CD4-positive, alpha-beta T cell treated with Interleukin-4 for 4 hours (primary cell): ENCODE measurements around the gene CFAP54.

Source experiments
- DNase-seq: peaks from one replicate; pipeline ENCODE4 v3.0.0-alpha.2; 2020

Gene CFAP54

DNA sequence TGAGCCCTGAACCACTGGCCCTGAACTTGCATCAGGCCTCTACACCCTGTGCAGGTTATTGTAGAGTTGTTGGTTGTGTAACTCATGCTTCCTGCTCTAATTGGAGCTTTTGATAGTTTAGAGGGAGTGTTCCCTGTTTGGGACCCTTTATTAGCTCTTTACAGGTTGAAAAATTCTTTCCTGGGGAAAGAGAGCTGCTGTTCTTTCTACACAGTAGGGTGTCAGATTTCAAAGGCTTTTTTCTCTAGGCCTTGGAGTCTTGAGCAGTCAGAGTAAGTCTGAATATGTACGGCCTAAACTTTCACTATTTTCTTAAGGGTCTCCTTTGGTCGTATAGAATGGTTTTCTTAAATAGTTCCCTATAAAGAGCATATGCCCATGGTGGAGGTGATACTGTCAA is 356.9 kb downstream of the CFAP54 start:
- DNase-seq, result no peak

DNA sequence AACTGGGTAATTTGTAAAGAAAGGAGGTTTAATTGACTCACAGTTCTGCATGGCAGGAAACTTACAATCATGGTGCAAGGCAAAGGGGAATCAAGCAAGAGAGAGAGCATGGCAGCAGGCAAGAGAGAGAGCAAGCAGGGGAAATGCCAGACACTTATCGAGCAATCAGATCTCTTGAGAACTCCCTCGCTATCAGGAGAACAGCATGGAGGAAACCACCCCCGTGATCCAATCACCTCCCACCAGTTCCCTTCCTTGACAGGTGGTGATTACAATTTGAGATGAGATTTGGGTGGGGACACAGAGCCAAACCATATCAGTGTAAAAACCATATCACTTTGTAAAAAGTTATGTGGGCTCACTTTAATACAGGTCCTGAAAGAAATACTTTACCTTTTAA is 361.3 kb downstream of the CFAP54 start:
- DNase-seq, result no peak

DNA sequence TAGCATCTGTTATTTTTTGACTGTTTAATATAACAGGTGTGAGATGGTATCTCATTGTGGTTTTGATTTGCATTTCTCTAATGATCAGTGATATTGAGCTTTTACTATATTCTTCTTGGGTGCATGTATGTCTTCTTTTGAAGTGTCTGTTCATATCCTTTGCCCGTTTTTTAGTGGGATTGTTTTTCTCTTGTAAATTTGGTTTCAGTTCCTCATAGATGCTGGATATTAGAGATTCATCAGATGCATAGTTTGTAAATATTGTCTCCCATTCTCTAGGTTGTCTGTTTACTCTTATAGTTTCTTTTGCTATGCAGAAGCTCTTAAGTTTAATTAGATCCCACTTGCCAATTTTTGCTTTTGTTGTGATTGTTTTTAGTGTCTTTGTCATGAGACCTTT is 368.8 kb downstream of the CFAP54 start:
- DNase-seq, result no peak

DNA sequence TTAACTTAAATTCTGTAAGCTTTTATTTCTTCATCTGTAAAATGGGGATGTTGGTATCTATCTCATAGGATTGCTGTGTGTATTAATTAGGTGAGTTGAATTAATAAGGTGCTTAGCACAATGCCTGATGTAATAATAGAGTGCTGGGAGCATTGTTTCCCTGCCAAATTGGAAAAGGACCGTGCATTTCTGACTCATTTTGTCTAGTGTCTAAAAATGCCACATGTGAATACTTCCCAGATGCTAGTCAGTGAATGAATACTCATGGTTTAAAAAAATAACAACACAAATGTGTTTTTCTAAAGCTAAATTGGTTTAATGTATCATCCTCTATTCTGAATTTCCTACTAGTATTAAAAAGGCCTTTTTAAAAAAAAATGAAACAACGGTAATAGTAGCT is 372.3 kb downstream of the CFAP54 start:
- DNase-seq, result no peak

DNA sequence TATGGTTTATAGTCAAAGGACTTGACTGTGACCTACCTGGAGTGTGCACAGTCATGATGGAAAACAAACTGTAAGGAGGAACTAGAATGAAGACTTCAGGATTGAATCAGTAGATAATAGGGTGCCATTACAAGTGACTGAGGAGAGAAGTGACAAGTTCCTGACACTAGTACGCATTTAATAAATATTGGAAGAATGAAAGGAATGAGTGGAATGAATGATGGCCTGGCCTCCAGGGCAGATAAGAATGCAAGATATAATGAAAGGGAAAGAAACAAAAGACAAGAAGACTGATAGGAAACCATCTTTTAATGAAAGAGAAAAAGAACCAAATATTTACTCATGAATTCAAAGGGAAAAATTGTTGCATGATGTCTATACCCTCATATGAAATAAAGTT is 372.9 kb downstream of the CFAP54 start:
- DNase-seq, result no peak

DNA sequence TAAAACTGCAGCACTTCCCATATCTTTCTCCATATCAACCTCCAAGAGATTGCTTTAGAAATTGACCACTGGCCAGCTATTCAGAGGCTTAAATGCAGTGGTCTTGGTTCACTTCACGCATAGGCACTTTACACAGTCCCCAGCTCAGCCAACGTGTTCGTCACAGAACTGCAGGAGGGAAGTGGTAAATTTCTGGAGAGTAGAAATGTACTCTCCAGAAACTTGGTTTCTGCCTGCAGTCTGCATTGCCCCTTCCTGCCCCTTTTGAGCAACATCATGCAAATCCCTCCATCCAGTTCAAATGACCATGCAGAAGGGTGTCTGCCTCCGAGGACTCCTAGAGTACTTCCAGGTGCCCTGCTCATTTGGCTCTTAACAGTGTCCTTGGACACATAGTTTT is 375.0 kb downstream of the CFAP54 start:
- DNase-seq, result no peak

DNA sequence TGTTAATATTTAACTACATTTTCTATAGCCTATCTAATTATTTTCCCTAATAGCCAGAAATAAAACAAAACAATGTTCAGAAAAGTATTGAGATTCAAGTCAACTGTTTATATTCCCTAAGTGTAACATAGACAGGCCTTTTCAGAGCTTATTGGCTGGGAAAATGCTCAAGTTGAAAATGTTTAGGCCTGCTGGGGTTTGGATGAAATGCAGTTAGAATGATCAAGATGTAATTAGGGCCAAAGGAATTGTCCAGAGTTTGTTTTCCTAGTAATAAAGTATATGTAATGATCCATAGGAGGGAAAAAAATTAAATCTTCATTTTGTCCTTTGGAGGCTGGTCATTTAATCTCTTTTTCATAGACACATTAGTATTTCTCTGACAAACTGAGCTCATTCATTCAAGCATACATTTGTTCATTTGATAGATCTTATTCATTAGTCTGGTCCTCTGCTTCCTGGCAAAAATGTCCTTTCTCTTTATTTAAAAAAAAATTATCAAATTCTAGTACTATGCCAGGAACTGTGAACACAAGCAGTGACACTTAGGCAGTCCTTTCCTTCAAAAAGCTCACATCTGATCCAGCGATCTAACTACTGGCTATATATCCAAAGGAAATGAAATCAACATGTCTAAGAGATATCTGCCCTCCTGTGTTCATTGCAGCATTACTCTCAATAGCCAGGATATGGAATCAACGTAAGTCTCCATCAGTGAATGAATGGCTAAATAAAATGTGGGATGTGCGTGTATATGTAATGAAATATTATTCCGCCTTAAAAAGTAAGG is 377.6 kb downstream of the CFAP54 start:
- DNase-seq, result no peak

DNA sequence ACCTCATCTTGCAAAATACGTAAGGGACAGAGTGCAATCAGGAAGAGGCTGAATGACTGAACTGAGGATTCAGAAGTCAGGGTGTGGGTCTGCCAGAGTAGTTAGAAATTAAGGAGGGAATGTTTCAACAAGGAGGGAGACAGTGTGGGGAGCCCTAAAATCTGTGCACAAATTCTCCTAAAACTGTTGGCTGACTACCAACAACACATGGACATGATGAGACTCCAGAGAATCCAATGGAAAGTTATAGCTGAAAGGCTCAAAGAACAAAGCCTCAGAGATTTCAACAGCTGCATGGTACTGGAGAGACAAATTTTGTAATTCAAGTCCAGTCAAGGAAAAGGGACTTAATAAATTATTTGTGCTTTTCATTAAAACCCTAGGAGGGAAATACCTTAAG is 381.6 kb downstream of the CFAP54 start:
- DNase-seq, result no peak

DNA sequence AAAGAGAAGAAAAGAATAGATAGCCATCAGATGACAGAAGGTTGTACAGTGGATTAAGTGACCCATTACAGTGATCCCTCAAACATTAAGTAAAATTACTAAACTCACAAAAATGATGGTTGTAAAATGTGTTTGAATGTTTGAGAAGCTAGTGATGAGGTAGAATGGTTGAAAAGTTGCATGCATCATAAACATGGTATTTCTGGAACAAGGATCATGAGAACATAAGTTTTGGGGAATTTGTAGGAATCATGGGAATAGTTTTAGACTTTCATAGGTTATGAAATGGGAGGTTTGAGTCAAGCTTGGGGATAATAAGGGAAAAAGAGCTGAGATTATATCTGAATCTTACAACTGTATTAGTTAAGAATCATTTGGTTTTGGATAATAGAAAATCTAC is 383.6 kb downstream of the CFAP54 start:
- no peak for DNase-seq

DNA sequence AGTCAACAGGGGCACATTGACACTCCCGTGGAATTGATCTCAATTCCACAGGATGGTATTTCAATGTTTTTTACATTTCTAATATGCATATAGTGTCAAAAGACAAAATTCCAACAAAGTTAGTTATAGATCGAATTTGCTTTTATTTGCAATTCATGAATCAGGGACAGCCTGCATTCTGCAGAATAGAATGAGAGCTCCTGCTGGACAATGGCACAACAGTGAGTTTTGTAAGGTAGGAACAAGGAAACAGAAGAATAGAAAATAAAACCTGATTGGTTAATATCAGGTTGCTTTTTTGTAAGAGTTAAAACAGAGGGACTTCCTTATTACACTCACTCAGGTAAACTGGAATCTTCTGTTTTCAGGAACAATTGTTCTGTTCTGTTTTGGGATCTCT is 384.8 kb downstream of the CFAP54 start:
- no peak for DNase-seq

DNA sequence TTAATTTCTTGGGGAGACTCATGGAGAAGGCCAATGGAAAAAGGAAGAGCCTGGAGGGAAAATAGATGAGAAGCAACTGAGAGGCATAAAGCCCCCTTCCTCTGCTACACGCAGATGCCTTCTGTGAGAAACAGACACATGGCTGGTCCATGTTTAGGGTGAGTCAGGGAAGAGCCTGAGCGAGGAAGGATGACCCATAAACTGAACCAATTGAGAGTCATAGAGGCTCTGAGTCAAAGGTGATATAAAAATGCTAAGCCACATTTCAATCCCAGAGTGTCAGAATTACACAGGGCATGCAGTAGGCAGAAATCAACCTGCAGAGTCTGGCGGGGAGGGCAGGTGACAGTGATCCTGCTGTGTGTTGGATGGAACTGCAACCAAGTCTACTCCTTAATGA is 387.6 kb downstream of the CFAP54 start:
- DNase-seq, result no peak

DNA sequence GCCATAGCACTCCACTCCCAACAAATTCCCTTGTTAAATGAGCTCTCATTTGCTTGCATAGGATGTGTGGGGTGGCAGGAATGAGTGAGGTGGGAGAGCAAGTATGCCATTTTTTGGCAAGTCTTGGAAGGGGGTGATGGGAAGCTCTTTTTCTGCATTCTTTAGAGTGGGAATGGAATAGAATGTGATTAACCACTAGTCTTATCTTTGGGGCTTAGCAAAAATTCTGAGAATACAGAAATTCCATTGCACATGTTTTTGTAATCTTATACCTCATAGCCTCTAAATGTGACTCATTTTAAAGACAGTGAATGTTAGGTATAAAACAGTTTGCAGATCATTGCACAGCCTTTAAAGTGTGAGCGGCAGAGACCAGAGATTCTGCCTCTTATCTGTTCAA is 389.3 kb downstream of the CFAP54 start:
- no peak for DNase-seq

DNA sequence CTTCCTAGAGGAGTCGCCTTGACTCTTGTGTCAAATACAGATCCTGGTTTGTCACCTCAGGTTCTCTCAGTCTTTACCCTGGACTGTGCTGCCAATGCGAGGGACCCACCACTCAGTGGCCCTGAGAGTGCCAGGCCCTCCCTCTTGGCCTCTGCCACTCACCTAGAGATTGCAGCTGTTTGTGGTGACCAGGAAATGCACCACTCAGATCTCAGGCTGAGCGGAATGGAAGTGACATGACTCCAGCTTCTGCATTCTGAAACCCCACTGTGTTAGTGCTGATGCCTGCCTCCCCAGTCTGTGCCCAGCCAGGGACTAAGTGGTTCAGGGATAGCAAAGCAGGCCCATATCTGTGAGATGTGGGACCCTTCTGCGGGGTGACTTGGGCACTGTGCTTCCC is 389.9 kb downstream of the CFAP54 start:
- no peak for DNase-seq

DNA sequence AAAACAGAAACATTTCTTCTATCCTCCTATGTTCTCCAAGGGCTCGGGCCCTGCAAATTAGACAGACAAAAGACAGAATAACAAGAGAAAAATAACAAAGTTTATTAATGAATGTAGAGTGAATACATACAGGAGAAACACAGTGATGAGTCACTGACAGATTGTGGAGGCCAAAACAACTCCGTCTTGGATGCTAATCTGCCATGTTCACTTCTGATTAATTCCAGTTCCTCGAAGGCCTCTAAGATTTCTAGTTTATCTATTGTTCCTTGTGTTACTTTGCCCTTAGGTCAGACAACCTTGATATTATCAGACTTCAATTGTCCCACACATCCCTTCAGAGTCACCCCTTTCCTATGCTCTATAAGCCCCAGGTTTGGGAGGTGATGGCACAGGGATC is 390.8 kb downstream of the CFAP54 start:
- no peak for DNase-seq

DNA sequence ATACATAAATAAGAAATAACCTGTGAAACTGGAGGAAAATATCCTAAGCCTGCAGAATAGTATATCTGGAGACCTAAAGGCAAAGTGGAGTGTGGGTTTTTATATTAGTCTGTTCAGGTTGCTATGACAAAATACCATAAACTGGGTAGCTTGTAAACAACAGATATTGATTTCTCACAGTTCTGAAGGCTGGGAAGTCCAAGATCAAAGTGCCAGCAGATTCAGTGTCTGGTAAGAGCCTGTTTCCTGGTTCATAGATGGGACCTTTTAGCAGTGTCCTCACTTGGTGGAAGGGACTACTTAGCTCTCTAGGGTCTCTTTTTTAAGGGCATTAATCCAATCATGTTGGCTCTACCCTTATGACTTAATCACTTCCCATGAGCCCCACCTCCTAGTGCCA is 392.2 kb downstream of the CFAP54 start:
- DNase-seq, result no peak

DNA sequence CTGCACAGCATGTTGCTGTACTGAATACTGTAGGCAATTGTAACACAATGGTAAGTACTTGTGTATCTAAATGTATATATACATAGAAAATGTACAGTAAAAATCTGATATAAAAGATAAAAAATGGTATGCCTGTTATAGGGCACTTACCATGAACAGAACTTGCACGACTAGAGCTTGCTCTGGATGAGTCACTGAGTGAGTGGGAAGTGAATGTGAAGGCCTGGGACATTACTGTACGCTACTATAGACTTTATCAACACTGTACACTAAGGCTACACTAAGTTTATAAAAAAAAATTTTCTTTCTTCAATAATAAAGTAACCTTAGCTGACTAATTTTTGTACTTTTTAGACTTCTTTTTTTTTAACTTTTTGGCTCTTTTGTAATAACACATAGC is 393.5 kb downstream of the CFAP54 start:
- DNase-seq, result no peak

DNA sequence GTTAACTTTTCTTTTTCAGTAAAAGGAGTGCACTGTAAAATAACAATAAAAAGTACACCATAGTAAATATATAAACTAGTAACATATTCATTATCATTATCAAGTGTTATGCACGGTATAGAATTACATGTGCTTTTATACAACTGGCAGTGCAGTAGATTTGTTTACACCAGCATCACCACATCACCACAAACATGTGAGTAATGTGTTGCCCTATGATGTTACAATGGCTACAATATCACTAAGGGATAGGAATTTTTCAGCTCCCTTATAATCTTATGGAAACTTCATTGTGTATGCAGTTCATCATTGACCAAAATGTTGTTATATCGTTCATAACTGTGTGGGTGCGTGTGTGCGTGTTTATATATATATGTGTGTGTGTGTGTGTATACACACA is 394.2 kb downstream of the CFAP54 start:
- no peak for DNase-seq

DNA sequence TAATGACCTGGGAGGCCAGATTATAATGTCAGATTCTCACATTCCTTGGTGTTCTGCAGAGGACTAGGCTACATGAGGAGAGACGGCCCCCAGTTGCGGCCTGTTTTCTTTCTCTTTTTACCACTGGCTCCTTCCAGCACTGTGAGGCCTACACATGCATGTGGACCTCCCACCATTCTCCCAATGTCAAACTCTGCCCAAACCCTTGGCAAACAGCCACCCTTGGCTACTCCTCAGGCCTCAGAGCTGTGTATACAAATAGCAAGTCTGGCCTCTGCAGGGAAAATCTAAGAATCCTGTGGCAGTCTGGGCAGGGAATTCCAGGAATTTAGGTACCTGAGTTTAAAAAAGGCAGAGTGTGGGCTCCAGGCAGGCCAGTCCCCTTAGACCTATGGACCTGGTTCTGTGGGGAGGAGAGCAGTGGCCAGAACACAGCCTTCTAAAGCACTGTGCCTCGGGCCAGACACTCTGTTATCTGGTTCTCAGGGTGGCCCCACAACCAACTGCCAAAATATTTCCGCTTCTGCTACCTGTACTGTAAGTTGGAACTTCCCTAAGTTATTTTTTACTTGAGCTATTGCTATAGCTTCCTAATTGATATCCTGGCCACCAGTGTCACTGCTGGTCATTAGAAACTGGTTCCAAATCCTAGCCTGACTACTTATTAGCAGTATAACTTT is 397.8 kb downstream of the CFAP54 start:
- DNase-seq, result no peak

DNA sequence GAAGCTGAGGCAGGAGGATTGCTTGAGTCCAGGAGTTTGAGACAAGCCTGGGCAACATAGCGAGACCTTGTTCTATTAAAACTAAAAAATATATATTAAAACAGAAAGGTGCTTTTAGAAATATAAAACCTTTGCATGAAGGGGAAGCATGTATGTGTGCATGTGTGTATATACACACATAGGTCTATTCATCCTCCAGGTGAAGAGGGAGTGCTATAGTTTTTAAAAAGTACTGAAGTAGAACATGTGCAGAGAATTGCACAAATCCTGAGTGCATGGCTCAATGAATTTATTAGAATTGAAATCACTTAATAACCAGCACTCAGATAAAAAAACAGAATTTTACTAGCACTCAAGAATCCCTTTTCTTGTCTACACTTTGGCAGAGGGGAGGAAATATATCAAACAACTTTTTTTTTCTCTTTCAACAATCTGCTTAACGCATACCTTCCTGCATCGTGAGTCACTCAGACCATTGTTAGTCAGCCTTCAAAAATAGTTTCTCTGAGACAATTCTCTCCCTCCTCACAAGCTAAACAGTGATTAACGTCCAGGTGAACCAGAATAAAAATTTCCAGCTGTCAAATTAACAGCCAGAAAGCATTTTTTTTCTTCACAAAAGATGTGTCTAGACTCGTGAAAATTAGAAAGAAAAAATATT is 400.0 kb downstream of the CFAP54 start:
- no peak for DNase-seq

DNA sequence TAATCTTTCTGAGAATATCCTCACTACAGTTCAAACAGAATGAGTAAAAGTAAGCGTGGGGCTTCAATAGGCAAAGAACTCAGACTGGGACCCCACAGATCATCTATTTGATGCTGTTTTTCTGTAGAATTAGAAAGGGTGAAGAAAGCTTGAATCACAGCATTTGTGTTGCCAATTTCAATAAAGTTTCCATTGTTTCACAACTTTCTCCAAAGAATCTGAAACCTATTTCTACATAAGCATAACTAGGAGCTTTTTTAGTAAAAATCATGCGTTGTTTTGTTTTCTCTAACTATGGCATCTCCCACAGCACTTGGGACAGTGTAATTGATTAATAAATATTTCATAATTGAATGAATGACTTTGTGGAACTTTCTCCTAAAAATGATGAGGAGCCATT is 401.0 kb downstream of the CFAP54 start:
- no peak for DNase-seq

DNA sequence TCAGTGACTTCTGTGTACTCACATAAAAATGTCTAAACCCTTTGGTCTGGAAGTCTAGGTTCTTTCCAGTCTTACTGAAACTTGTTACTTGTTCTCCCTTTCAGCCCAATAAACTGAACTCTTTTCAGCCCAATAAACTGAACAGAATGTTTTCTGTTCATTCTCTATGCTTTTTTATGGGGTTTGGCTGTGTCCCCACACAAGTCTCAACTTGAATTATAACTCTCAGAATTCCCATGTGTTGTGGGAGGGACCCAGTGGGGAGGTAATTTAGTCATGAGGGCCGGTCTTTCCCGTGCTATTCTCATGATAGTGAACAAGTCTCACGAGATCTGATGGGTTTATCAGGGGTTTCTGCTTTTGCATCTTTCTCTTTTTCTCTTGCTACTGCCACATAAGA is 402.7 kb downstream of the CFAP54 start:
- DNase-seq, result no peak

DNA sequence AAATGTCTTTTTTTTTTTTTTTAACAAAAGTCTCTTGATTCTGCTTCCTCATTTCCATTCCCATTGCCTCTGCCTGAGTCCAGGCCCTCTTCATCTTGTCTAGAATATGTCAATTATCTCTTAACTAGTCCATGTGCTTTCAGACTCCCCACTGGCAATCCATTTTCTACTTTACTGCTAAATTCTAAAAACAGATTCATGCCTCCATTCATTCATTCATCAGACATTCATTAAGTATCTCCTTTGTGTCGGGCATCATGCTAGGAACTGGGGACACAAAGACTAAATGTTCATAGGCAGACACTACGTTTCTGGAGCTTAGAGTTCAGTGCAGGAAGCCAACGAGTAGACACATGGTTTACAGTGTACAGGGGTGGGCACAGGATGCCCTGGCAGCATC is 408.0 kb downstream of the CFAP54 start:
- DNase-seq, result no peak

DNA sequence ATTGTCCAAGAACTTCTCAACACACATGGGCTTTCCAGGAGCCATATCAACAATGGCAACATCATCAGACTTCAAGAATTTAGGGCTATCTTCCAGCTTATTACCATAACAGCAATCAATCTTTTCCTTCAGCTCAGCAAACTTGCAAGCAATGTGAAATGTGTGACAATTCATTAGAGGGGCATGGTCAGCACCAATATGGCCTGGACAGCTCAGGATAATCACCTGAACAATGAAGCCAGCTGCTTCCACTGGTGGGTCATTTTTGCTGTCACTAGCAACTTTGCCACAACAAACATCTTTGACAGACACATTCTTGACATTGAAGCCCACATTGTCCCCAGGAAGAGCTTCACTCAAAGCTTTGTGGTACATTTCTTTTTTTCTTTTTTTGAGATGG is 411.8 kb downstream of the CFAP54 start:
- no peak for DNase-seq

DNA sequence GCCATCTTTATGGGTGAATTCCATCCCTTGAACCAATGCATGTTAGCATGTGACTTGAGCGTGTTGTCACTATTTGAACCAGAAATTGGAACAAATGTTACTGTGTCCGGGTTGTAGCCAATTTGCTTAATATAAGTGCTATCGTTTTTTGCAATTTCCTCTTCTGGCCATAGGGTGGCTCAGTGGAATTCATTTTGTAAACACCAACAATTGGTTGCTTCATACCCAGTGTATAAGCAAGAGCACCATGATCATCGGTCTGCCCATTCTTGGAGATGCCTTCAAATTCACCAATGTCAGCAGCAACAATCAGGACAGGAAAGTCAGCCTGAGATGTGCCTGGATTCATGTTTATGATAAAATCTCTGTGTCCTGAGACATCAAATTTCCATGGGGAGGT is 412.7 kb downstream of the CFAP54 start:
- no peak for DNase-seq

DNA sequence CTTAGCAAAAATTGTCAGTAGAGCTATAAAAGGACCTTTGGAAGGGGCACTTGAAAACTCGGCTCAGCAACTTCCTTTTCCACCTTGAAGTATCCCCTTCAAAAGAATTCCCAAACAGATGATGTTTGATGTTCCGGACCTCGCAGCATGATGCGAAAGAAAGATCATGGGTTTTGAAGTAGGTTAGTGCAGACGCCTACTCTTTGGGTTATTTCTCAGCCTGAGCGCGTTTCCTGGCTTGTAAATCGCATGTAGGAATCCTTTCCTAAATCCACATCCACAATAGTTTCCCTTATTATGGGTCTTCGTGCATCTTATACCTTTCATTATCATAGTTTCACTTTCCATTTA is 417.1 kb downstream of the CFAP54 start:
- no peak for DNase-seq
